ENCODE measurements around the gene ATG7.
"Not testable (repeated sequence)": the region's sequence is repeated elsewhere in the genome, so short reads cannot be mapped to it uniquely, and the experiment has no call there.

ATG7 gene

DNA sequence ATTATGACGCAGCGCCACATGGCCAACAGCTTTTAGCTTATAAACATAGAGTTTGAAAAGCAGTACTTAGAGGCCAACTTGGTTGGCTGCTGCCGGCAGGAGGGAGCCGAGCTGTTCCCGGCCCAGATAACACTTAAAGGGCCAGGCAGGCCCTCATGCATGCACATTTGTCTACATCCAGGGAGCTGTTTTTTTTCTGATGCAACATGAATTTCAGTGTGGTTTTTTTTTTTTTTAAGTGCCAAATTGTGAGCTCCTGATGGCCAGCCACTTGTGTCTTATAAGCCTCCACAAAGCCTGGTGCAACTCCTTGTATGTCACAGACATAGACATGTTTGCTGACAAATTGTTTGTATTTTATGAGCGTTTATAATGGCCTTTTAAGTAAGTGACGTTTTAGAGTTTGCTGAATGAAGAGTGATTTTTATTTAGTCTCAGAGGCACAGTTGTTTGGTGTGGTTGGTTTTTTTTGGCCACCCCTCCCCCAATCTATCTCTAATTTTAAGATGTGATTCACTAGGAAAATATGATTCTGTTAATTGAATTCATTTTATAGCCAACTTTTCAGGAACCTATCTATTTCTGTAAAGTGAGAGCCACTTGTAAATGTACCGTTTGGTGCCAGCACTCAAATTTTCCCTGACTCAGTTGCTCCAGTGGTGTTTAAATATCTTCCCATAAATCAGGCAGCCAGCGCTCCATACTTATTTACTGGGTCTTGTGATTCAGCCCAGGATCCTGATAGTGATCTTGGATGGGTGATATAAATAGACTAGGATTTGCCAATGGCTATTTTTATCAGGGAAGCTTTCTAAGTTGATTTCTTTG is 237.2 kb downstream of the ATG7 start:
- peak; percentile 96 for DNase-seq (ENCODE audit: low read depth)

DNA sequence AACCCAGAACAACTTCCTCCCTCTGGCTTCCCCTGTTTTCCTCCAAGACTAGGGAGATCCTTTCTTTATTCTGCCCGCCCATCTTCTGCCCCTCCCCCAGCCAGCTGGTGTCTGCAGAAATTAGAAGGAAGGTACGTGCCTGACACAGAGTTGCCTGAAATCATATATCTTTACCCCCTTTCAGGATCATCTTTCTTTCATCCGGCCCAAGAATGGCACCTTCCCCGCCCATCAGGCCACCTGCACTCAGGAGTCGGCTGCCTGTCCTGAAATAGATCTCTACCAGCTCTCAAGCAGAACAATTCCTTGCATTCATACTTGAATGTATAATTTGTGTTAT is 237.8 kb downstream of the ATG7 start:
- no peak for DNase-seq (ENCODE audit: low read depth)

GRCh38 chr3:11510356-11510755 is 238.2 kb downstream of the ATG7 start:
- DNase-seq (ENCODE audit: low read depth): no peak

- not testable (repeated sequence) for DNase-seq (ENCODE audit: low read depth)
These were observed 239.4 kb downstream of the ATG7 start for GRCh38 chr3:11511606-11512005.

GRCh38 chr3:11513125-11513816 is 241.1 kb downstream of the ATG7 start:
- DNase-seq (ENCODE audit: low read depth): not testable (repeated sequence)

DNA sequence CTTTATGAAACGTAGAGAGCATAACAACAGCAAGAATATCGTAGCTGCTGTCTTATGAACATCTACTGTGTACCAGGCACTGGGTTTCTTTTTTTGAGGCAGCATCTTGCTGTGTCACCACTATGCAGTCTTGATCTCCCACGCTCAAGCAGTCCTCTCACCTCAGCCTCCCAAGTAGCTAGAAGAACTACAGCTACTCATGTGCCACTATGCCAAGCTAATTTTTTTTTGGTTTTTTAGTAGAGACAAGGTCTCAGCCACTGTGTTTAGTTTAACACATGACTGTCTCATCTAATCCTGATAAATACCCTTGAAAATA is 241.6 kb downstream of the ATG7 start:
- DNase-seq (ENCODE audit: low read depth): no peak

GRCh38 chr3:11514191-11514821 is 242.1 kb downstream of the ATG7 start:
- DNase-seq (ENCODE audit: low read depth): peak; percentile 89

DNA sequence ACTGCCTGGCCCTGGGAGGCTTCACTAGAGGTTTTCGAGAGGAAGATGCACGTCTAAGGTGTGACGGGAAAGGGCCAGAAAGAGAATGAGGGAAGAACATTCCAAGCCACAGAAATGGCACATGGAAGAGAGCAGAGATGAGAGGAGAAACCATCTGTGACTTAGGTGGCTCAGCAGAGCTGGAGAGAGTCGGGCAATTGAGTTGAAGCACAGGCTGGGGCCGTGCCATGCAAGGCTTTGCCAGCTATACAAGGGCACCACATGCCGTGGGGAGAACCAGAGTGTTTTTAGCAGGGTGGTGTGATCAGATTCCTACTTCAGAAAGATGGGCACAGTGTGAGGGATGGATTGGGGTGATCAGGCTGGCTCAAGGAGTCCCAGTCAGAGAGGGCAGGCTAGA is 245.4 kb downstream of the ATG7 start:
- DNase-seq (ENCODE audit: low read depth): no peak

DNA sequence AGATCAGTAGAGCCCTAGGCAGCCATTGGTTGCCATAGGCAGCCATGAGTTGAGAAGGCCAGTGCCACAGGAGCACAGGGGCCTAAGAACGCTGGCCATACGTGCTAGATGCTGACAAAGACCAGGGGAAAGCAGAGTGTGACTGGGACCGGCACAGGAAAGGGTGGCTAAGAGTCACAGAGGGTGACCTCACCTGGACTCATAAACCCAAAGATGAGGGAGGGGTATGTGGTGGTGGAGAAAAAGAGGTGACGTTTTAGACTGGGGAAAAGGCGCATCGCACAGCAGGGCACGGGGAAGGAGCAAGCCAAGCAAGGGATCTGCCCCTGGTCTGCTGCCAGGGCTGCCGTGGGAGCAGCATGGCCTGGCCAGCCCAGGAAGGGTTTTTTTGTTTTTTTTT is 249.0 kb downstream of the ATG7 start:
- no peak for DNase-seq (ENCODE audit: low read depth)

DNA sequence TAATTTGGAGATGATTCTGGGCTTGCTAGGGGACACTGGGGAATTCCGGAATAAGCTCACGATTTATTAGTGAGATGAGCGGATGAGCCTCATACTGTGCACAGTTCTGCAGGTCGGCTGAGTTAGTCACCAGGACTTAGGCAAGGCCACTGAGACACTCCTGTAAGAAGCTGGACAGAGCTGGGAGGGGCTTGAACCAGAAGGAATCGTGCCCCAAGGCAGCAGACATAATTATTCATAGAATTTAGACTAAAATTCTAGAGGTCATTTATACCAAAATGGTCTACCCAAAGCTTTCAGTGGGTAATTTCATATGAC is 250.2 kb downstream of the ATG7 start:
- peak; percentile 57 for DNase-seq (ENCODE audit: low read depth)

DNA sequence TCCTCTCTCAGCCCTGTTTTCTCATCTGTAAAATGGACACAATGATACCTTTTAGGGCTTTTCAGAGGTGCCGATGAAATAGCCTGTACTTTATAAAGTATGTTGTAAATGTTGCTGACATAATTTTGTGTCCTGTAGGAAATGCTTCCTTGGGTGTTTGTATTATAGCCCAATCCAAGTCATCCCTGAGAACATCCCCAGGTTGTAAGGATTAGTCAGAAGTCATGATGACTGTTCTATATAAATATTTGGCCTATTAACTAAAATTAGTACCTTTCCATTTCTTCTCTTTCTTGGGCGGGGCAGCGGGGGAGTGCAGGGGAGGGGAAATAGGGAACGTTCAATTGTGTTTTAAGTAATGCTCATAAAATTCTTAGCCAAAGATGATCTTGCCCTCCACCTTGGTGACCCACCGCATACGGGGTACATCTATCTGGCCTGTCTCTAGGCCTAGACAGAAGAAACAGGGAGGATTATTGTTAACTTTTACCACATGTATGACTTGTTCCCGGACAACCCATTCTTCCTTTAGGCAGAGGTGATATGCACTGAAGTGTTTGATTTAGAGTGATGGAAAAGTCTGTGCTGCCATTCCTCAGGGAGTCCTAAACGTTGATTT is 250.9 kb downstream of the ATG7 start:
- DNase-seq (ENCODE audit: low read depth): no peak

- no peak for DNase-seq (ENCODE audit: low read depth)
These were observed 251.4 kb downstream of the ATG7 start for GRCh38 chr3:11523572-11524101.

DNA sequence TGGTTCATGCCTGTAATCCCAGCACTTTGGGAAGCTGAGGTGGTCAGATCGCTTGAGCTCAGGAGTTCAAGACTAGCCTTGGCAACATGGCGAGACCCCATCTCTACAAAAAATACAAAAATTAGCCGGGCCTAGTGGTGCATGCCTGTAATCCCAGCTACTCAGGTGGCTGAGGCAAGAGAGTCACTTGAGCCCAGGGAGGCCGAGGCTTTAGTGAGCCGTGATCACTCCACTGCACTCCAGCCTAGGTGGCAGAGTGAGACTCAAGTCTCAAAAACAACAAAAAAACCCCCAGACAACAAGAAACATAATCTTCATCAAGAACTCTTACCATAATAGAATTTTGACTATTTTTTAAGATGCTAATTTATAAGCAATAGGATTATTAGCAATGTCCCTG is 253.9 kb downstream of the ATG7 start:
- not testable (repeated sequence) for DNase-seq (ENCODE audit: low read depth)

- DNase-seq (ENCODE audit: low read depth): peak; percentile 56
These were observed 257.1 kb downstream of the ATG7 start for GRCh38 chr3:11529281-11529680.

DNA sequence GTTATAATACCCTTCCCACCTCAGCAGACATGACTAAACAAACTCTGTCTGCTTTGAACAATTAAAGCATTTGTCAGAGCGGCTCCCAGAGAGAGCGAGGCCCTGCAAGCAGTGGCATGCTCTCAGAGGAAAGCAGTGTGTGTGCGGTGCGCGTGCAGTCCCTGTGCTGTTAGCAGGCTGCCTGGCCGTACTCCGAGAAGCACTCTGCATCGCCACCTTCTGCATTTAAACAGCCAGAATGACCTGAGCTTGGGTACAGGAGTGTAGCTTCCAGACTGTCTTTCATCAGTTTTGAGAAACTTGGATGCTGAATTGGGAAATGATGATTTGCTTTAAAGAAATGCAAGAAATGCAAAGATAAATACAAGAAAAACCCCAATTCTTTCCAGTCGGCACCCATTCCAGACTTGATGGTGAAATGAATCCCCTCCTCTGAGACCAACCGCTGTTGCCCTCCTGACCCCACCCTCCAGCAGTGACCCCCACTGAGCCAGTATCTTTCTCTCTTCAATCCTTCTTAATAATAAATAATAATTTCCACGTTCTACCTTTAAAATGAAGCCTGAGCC is 258.0 kb downstream of the ATG7 start:
- DNase-seq (ENCODE audit: low read depth): peak; percentile 98

DNA sequence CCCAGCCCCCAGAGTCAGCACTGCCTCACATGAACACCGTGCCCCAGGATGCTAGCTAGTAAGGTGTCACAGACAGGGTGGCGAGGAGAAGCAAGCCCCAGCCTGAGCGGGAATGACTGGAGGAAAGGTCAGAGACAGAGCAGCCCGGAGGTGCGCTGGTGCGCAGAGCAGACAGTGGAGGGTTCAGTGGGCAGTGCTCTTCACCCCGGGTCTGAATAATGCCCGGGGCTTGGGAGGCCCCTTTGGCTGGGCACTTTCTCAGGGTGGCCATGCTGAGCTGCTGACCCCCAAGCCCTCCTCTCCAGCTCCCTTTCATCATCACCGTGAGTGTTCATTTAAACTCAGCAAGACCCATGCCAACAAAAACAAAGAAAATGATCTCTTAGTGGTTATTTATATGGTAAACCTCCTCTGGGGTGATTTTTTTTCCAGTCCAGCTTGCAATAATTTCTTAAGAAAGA is 260.8 kb downstream of the ATG7 start:
- DNase-seq (ENCODE audit: low read depth): peak; percentile 86

- no peak for DNase-seq (ENCODE audit: low read depth)
These were observed 262.0 kb downstream of the ATG7 start for GRCh38 chr3:11534011-11534792.

DNA sequence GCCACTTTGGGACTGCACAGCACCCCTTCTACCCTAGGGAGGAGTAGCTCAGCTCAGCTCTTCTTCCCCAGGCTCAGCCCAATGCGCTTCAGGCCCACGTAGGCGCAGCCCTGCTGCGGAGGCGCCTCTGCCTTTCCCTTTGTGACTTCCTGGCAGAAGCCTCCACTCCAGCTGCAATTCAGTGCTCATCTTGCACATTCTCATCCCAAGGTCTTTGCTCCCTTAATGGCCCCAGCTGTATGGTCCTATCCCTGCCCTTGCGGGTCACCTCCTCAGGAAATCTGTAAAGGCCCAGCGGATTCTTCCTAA is 262.6 kb downstream of the ATG7 start:
- DNase-seq (ENCODE audit: low read depth): no peak

DNA sequence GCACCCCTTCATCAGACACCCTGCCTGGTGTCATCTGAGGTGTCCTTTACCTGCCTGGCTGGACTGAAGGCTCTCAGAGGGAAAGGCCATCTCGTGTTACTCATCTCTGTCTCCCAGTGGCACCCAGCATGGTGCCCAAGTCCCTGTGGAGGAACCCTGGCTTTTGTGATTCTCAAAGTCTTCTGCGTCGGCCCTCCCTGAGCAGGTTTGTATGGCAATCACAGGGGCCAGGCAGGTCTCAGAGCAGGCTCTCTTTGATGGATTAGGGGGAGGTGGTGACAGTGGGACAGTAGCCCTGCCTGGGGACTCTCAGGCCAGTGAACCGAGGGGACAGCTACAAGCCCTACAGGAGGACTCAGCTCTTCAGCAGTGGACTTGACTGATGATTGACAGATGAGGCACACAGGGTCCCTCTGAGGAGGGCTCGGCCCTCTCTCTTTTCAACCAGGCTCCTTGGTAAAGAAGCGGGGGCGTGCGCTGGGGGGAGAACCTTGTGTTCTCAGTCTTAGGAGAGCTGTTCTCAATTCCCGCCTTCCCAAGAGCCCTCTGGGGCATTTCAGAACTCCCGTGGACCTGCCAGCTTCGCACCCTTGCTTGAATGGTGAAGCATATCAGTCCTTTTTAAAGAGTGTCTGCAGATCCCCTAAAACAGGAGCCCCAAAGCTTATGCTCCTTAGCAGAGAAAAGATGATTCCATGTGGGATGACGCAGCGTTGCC is 263.2 kb downstream of the ATG7 start:
- no peak for DNase-seq (ENCODE audit: low read depth)

DNA sequence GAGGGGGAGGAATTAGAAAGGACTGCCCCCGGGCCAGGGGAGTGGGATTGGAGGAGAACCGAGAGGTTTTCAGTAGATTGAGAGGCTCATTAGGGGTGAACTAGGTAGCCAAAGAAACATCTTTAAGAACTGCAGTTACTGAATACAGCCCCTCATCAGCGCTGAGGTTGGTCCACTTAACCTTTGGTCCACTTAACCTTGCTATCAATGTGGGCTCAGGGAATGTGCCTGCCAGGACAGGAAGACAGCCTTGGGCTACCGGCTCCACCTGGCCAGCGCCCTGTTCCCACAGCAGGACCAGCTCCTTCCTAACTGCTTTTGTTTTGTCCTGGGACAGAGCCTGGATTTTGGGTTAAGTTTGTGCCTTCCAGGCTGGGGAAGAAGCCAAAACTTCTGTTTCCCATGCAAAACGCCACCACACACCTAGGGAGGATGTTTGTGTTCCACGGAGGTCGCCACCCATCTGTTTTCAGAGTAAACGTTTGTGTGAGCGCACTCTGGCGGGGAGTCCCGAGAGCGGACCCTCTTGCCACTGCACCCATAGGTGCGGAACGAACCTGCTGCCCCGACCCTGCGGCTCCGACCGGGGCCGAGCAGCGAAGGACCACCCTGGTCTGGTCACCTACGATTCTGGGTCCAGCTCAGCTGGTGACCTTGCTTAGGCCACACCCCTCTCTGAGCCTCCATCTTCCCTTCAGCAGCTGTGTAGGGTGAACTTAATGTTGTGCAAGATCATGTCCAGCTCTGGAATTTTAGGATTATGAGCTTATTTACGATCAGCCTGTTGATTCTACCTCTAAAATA is 264.1 kb downstream of the ATG7 start:
- no peak for DNase-seq (ENCODE audit: low read depth)

Measured in iris pigment epithelial cell (primary cell).